HG03108 (cell line): ENCODE results near the gene PIK3R6.

Source experiments
- ATAC-seq: cut with Tn5 transposase; IDR thresholded peaks from one replicate; pipeline ENCODE4 v1.9.1; 2021; ENCODE audit warnings: moderate library complexity; ENCODE audit not compliant: unreplicated experiment

Gene PIK3R6

DNA sequence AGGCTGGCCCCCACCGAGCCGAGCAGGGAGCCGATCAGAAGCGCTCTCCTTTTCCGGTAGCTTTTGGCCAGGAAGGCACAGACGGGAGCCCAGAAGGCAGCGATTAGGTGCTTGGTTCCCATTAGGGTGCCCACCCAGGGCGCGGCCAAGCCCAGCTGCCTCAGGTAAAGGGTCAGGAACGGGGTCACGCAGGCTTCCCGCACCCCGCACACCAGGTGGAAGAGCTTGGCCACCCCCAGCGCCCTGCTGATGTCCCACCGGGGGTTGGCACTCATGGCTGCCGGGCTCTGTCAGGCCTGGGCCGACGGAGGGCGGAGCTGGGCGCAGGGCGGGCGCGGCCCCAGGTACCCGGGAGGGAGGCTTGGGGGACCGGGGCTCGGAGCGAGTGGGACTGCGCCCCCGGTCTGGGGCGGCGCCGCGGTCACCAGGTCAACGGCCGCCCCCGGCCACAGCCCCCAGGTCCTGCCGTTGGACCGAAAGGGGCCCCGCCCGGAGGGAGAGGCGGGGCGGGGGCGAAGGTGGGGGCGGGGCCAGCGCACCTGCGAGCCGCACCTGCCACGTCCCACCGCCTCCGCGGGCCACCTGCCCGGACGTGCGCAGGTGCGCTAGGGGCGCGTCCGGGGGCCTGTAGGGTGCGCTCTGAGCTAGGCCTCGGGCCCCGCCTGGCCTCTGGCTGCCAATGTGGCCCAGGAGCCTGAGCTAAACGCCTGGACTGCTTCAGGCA is 68.5 kb downstream of the PIK3R6 start, which contains the start of gene MFSD6L:
Gene MFSD6L, minus strand, starts transcription at position 520 of the 724 bp plus-strand sequence. Its CDS starts 245 bp downstream, at position 275.
- ATAC-seq, result no peak

DNA sequence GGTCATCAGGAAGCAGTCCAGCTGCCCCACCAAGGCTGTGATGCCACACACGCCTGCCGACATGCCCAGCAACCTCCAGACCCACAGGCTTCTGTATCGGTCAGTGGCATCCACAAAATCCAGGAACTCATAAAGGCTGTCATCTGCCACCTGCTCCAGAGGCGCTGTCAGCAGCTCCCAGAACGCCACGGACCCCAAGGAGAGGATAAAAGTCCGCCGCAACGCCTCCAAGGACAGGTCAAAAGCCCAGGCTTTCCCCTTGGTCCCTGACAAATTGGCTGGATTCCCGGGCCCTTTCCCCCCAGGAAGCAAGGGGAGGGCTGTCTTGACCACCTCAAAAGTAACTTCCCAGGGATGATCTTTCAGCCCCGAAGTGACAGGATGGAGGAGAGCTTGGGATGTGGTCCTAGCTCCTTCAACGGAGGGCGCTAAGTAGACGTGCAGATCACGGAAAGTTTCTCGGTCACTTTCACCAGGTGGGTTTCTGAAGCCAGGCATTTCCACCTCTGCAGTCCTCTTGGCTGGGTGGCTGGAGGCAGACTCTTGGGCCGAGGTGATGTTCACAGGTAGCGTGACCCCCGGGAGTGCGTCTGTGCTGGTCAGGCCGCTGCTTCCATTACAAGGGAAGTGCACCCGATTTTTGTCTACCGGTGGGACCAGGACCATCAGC is 69.2 kb downstream of the PIK3R6 start:
- no peak for ATAC-seq

DNA sequence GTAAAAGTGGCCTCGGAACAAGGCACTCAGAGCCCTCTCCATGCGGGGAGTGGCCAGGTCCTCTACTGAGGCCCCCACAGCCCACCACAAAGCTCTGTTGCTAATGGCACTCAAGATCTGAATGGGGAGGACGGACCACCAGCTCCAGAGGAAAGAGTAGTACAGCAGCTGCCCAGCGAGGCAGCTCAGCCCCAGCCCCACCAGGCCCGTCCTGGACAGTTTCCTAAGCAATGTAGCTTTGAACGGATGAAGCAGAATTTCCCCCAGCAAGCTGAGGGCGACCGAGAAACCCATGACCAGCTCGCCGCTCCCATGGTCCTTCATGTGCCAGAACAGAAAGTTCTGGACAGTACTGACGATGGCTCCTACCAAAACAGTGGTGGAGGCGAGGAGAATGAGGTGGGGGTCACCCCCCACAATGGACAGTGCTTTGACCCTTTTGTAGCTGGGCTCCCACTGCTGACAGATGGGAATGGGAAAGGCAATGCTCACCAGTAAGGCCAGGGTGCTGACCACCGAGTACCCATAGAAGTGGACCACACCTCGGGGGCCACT is 69.8 kb downstream of the PIK3R6 start:
- no peak for ATAC-seq

DNA sequence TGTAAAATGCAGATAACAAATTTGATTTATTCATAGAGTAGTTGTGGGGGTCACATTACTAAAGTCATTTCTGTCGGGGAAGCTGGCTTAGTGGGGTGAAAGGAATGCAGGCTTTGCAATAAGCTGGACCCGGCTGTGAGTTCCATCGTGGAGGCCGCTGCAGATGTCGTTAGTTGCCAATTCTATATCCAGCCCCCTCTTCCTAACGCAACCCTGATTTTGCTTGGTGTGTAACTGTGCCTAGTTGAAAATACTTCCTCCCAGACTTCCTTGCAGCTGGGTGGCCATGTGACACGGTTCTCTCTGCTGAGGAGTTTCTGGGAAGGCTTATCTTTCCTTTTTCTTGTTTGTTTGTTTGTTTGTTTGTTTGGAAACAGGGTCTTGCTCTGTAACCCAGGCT is 72.8 kb downstream of the PIK3R6 start:
- no peak for ATAC-seq

DNA sequence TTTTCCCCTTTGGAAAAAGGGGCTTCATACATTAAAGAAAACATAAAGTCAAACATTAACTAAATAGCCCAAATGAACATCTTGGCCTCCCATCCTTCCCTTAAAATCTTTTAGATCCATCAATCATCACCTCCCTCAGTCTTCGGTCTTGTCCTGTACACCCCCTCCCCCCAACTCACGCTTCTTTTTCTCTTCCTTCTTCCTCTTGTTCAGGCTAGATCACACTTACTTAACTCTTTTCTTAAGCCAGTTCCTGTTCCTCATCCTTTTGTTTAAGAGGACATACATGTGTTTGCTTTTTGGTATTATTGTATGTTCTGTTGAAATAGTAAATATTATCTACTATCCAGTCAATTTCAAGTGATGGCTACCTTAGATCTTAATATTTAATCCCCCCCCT is 73.8 kb downstream of the PIK3R6 start:
- ATAC-seq, result no peak

DNA sequence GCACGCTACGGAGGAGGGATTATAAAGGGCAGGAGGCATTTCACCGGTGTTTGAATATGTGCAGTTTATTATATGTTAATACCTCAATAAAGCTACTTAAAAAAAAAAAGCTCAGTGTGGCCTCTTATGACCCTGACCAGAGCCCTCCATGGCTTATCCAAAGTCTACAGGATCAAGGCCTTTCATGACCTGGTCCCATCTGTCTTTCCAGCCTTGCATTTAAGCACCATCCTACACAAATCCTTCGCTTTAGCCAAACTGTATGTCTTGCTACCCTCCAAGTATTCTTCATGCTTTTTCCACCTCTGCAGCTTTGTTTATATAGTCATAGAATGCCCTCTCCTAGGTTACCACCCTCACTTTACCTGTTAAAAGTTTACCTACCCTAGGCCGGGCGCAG is 74.8 kb downstream of the PIK3R6 start:
- ATAC-seq, result no peak

DNA sequence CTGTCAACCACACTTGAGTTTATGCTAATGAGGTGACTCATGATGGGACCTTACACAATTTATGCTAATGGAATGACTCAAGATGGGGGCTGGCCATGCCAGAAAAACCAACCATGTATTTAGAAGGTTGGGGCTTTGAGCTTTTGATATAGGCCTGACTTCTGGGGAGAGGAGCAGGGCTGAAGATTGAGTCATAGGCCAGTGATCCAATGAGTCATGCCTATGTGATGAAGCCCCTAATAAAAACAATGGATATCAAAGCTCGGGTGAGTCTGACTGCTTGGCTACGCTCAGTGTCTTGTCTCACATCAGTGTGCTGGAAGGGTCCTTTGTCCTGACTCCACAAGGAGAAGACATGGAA is 75.6 kb downstream of the PIK3R6 start:
- no peak for ATAC-seq

DNA sequence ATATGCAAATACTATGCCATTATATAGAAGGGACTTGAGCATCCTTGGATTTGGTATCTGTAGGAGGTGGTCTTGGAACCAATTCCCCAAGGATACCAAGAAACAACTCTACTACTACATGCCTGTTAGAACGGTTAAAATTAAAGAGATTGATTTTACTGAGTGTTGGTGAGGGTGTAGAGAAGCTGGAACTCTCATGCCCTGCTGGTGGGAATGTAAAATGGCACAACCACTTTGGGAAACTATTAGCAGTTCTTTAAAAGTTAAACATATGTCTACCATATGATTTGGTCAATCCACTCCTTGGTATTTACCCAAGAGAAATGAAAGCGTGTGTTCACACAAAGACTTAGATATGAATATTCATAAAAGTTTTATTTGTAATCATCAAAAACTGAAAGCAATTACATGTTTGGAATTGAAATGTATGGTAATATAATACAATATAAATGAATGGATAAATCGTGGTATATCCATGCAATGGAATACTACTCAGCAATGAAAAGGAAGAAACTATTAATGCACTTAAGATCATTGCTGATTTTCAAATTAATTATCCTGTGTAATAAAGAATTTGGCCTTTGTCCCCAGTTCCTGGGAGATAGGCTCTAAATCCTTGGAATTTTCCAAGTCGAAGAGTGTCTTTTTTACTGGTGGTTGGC is 76.1 kb downstream of the PIK3R6 start:
- no peak for ATAC-seq

DNA sequence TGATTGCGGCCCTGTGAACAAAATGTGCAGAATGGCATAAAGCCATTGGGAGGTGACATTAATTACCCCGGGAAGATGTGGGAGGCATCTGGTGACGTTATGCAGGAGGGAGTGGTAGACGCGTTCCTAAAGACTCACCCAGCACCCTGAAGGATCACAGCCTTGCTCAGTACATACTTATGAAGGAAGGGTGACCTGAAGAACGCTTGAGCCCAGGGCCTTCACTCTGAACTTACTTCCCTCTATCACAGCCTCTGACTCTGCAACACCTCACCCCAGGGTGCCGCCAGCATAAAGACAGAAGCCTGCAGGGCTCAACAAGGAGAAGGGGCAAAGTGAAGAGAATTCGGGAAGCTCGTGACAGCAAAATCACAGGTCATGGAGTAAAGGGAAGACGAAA is 77.7 kb downstream of the PIK3R6 start:
- no peak for ATAC-seq

DNA sequence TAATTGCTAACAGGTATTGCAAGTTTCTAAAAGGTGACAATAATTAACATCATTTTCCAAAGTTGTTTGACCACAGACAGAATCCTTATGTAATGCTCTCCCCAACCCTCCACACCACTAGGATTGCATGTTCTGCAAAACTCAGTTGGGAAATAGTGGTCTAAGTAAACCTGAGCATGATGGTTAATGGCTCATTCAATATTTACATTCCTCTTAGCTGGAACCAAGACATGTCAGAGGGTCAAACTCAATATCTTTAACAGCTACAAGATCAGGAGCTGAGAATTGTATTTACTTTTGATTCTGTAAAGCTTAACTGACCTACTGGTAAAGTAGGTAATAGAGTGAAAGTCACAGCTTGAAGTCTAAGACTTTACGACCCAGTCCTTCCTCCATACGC is 78.5 kb downstream of the PIK3R6 start:
- ATAC-seq, result no peak

DNA sequence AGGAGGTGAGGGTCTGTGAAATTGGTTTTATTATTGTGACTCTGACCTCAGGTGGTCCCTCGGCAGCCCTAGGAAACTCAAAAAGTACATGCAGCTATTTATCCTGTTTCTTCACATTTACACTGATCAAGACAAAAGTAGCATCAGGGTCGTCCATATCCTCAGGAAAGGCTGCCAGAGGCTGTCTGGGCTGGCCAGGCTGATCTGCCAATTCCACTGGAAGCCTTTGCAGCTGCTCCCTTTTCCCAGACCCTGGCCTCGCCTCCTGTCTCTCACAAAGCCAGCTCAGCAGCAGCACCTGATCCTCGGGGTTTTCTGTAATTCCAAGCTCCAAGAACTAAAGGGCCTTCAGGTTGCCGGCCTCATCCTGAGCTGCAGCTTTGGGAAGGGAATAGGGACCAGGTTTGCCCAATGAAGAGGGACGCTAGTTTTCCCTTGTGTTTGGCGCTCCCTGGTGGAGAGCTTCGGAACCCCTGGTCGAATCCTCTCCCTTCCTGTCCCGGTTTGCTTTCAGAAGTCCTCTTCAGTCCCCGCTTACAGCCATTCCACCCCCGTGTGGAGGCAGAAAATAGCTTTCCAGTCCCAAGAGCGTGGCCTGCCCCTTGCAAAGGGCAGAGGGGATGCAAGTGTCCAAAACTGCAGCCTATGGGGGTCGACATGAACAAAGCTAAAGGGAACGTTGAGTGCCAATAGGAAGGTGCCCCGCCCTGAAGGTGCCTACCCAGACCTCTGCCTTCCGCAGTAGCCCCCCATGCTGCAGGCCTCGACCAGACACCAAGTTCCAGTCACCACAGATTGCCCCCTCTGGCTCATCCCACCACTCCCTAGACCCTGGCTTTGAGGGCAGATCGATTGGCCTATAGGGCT is 81.7 kb downstream of the PIK3R6 start:
- ATAC-seq, result no peak

DNA sequence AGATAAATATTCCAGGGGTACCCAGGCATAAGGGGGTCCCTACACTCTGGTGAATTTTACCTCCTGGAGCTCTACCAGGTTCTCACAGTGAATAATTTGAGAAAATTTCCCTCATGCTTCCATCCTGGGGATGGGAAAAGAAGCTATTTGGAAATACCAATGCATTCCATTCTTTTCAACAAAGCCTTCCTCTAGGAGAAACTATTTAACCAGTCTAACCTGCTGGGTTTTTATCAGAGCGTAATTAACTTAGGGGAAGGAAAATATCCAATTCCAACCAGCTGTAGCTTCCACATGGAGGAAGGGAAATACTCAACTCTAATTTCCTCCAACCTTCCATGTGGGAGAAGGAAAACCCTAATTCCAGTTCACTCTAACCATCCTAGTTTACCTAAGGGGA is 85.3 kb downstream of the PIK3R6 start:
- ATAC-seq, result no peak

DNA sequence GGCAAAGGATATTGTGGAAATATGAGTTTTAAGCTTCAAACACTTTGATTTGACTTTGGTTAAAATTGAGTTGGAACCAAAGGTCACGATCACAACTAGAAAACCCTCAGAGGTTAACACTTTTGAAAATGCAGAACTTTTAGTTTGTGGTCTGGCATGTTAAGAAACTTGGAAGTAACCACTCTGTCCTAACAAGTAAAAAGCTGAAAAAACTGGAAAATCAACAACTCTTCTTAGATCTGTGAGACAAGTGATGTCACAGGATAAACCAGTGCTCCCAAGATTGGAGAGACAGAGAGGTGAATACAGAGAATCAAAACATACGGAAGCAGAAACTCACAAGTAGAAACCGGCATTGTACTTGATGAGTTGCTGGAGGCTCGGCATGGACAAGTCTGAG is 85.7 kb downstream of the PIK3R6 start:
- no peak for ATAC-seq

DNA sequence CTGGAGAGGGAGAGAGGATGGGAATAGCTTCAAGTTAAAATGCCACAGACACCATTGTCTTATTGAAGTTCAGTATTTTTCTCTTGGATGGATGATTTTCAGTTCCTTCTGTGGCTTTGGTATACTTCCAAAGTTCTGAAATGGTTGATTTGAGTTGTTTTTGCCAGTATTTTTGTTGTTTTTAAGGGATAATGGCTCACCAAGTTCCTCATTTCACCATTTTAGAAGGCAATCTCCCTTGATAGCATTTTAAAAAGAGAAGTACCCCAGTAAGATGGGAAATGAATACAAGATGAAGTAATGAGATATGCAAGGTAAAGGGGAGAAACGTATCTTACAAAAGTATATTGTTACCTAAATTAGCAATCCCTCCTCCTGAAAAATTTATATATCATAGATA is 90.6 kb downstream of the PIK3R6 start:
- no peak for ATAC-seq

DNA sequence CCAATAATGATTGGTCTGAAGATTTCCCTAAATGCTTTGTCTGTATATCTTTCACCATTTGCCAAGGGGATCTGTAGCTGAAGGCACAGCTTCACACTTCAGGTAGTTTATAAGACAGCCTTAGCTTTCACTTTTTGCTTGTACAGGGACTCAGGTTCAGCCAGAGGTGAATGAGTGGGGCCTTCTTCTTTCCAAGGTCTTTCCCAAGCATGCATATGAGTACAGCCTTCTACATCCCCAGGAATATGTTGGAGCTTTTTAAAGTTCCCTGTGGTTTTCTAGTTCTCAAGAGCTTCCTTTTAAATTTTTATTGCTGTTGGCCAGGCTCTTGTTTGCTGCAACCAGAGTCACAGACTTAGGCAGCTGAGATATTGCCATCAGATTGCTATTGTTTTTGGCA is 91.2 kb downstream of the PIK3R6 start:
- no peak for ATAC-seq

DNA sequence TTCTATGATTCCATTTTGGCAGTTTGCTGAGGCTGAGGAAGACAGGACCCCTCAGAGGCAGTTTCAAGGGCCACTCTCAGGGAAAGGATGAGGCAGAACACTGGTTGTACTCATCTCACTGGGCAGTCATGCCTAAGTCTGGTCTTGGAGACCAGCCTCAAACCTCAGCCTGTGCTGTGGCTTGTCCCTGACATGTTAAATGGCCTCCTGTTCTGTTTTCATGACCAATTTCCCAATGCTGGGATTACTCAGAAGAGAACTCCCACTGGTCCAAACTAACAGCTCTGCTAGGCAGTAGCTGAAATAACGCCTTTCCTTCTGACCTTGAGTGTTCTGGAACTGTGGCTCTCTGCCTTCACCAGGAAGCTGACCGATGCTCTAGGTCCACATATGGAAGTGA is 100.7 kb downstream of the PIK3R6 start:
- ATAC-seq, result no peak

DNA sequence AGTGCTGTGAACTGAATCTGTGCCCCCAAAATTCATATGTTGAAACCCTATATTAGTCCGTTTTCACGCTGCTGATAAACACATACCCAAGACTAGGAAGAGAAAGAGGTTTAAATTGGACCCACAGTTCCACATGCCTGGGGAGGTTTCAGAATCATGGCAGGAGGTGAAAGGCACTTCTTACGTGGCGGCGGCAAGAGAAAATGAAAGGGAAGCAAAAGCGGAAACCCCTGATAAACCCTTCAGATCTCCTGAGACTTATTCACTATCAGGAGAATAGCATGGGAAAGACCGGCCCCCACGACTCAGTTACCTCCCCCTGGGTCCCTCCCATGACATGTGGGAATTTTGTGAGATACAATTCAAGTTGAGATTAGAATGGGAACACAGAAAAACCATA is 105.5 kb downstream of the PIK3R6 start:
- ATAC-seq, result no peak

DNA sequence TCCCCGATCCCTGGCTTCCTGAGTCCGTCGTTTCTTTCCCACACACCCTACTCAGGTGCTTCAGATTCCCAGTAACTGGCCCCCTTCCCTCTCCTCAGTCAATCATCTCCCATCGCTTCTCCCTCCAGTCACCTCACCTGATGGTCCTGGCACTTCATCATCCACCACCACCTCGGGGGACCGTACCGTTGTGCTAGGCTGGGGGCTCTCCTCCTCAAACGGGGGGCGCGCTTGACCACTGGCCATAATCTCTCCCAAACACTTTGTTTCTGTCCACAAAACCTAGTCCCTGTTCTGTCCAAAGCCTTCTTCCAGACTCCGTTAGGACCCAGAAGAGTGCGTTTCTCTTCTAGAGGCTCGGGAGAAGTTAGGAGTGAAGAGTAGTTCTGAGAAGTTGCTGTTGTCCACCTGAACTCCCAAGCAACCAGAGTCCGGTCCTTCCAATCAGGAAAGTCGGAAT is 109.3 kb downstream of the PIK3R6 start, which contains the start of gene SPDYE4:
Gene SPDYE4, minus strand, starts transcription at position 410 of the 460 bp plus-strand sequence. Its CDS starts 164 bp downstream, at position 246.
- ATAC-seq, result no peak

DNA sequence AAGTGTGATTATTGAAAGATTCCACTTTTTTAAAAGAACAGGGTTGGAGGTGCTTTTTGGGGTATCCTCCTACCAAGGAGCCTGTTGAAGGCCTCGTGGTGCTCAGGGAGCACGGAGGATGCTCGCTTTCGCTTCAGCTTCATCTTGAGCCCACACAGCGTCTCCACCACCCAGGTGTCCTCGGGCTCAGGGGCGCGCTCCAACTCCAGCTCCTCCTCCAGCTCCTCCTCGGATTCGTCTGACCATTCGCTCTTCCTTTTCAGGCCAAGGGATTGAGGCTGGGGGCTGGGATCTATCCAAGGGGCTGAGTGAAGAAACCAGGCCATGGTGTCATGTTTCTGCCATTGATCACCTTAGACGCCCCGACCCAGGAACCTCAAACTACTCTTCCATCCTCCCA is 110.3 kb downstream of the PIK3R6 start:
- no peak for ATAC-seq

DNA sequence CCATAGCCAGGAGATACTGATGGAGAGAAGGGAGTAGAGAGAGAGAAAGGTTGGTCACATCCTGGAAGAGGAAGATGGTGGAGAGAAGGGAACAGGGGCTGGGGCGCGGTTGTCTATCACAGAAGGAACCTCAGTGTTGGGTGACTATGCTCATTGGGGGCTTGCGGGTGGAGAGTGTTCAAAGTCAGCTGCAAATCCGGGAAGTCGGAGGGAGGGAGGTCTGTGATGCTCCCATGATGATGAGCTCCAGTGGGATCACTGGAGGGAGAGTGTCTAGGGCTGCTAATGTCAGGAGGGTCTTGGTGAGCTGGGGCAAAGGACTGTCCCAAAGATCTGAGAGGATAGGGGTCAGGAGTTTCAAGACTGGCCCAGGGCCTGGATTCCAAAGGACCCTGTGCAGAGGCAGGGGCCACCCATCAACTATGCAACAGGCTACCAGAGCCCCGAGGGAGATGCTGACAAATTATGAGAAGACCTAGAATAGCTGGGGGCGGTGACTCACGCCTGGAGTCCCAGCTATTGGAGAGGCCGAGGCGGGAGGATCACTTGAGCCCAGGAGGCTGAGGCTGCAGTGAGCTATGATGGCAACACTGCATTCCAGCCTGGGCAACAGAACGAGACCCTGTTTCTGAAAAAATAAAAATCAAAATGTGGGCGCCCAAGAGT is 111.8 kb downstream of the PIK3R6 start:
- no peak for ATAC-seq
